Suppressor macrophage treated with lipopolysaccharide for 1 hour (primary cell): ENCODE results near the gene SGCG.

ENCODE experiments used
- DNase-seq, 3 donors: peaks; one replicate each; pipeline ENCODE4 v3.0.0-alpha.2; 2020 to 2022

Gene SGCG

DNA sequence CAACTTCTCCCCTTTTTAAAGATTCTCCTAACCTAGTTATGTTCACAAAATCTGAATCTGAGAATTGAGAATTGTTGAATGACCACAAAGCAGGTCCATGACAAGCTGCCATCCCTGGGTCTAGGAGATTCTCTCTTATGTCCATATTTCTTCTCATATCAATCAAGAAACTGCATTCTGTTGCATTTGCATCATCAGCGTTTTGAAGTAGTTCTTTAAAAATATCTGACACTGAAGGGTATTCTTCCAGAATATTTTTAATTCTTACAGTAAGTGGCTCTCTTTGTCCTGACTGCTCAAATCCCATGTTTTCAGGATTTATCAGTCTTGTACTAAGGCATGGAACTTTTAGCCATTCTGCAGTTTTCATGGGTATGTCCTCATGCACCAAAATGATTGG is 158.4 kb downstream of the SGCG start:
- no peak for DNase-seq

DNA sequence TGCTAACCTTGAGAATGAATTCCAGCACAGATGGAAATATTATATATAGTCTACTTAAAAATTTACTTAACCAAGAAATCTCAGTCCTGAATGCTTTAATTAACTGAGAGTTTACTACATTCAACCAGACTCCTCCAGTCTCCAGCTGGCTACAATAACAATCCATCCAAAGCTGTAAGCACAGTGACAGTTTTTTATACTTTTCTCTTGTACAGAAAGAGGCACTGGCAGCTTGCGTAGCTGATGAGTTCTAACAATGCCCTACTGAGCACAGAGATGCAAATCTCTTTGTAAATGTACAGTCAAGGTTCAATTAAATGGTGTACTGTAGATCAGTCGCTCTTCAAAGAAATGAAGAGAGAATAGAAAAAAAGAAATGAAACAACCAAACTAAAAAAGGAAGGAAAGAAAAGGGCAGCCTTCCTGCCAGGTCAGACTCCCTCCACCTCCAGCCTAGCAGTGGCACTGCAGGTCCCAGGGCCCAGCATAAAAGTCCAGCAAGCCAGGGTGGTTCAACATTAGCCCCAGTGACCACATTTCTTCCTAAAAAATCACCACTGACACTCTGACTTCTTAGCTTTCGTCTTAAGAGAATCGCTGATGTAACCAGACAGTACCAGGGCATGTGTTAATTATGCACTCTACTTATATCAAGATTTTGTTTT is 164.3 kb downstream of the SGCG start:
- DNase-seq = no peak

DNA sequence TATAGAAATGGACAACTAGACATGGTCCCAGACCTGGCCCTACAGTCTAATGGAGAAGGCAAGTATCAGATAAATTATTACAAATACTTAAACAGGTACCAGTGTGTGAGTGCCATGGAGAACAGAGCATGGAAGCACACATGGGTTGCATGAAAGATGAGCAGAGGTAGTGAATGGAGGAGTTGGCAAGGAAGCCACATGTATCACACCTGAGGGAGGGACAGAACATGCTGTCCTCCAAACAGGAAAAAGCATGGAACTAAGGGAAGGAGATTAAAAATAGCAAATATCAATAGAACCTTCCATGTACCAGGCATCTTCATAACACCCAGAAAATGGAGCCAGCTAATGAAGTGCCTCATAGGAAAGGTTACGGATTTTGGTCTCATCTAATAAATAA is 166.8 kb downstream of the SGCG start:
- DNase-seq = no peak

DNA sequence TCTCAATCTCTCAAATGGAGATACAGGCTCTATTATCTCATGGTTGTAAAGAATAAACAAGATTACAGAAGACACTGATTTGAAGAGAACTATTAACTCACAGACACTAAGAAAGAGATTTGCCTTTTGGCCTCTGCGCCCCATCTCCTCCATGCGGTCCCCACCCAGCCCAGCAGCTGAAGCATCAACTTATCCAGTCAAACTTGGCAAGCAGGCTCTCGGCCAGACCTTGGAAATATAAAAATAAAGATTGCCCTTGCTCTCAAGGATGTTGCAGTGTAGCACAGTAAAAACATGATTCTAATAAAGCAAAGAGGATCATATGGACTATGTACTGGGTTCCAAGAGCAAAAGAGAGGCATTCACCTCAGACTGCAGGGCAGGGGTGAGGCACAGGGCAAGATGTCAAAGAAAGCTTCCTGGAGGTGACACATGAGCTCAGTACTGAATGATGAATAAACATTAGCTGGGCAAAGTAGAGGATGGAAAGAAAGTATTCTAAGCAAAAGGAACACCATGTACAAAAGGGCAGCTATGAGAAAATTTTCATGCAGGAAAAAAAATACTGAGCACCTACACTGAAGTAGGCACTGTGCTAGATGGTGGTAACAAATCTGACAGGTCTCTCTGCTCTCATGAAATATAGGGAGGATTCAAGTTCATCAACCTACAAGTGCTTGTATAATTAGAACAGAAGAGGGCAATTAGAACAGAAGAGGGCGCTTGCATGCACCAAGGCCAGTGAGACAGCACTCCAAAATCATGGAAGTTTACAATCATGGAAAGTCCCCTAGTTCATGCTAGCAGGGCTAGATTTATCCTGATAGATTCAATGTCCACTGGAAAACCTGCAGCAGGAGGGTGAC is 167.7 kb downstream of the SGCG start:
- no peak for DNase-seq

DNA sequence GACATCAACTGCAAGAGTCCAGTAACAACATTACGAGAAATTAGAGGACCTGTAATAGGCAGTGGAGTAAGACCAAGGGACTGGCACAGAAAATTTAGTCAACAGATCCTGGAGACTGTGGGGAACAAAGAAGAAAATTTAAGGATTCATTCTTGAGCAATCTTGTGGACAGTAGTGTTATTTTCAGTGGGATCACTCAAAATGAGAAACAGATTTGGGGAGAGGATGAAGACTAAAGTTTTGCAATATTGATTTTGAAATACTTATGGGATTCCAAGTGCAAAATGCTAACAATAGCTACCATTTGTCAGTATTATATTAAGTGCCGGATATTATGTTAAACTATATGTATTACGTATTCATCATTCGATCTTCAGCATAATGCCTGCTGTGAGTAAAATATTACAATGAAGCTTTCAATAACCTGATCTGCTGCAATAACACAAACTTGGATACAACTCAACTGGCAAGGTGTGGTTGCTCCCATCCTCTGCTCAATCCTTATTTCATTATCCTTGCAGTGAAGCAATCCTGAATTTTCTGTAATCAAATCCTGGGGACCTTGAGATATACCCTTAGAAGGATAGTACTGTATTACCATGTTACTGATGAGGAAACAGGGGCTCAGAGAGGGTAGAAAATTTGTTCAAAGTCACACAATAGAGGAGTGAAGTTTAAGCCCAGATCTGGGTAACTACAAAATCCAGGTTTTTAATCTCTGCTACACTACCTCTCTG is 168.6 kb downstream of the SGCG start:
- no peak for DNase-seq

DNA sequence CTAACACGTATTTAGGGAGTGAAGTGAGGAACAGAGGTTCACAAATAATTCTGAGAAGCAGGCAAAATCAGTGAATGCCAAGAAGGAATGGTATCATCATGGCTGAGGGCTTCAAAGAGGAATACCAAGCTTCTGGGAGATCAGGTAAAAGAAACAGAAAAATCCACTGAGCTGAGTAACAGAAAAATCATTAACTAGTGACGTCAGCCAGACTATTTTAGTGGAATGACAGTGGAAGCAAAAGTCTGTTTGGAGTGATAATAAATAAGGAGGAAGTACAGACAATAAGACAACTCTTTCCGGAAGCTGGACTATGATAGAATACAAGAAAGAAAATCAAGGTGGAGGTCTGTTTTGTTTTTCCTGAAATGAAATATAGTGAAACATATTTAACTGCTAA is 169.2 kb downstream of the SGCG start:
- DNase-seq = no peak

DNA sequence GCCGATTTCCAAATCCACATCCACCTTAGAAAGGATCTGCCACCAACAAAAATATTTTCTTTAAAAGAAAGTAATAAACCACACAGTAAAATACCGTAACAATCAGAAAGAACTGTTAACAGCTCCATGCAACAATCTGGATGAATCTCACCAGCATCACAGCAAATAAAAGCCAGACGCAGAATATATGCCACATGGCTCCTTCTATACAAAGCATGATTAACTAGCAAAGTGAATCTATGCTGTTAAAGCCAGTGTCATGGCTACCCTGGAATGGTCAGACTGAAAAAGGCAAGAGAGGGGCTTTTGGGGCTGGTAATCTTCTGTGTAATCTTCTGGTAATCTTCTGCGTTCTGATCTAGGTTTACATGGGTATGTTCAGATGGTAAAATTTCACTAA is 171.4 kb downstream of the SGCG start:
- no peak for DNase-seq

DNA sequence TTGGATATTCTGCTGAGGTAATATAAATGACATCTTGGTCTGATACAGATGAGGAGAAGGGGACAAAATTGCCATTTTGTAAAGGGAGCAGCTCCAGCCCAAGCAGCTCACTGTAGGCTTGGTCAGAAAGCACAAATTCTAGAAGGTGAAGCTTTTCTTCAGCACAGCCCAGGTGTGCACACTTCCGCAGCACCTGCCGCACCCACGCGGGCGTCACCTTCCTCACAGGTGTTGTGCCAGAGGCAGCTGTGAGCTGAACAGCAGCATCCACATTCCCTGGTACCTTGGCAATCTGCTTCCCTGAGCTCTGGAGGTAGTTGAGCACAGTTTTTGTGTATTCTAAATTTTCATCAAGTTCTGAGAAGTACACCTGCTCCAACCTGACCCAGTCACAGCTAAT is 173.7 kb downstream of the SGCG start:
- no peak for DNase-seq

DNA sequence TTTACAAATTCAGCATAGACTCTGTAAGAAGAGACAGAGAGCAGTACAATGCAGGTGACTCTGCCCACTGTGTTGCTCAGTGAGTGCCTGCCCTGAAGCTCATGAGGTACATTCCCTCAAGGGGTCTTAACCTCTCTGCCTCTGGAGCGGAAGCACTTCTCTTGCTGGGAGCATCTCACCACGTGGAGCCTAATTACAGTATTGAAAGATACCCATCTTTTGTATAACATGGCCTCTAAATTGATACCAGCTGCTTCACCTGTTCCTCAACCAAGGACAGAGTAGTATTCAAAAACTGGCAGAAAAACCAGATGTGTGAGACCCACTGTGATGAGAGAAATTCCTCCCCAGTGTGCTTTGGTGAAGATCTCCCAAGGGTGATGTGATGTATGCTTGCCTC is 175.6 kb downstream of the SGCG start:
- DNase-seq = no peak

DNA sequence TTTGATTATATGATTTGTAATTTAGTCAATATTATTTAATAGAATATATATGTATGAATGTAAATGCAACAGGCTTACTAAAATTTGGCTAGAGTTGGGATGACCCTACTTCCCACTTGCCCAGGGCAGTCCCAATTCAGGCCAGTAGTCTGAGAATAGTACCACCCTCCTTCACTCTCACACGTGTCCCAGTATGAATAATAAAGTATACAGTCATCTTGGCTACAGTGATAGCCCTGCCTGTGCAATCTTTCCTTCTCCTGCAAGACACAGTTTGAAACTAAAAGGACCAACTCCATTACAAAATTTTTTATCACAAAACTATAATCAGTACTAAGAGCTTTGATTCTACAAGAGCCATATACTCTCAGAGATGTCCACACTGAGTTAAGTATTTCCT is 176.6 kb downstream of the SGCG start:
- no peak for DNase-seq

DNA sequence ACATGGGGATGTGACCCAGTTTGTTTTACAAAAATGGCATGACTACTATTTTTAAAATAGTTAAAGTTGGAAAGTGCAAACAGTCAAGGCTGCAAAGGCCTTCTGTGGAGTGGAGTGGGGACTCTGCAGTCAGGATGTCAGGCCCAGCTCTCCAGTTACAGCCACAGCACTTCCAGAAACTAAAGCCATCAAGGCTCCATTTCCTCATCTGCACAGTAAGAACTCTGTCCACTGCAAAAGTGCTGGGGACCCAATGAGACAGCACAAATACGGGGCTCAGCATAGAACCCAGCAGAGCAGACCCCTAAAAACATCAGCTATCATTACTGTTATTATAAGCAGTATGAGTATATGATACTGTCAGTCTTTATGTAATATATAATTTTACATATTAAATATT is 179.1 kb downstream of the SGCG start:
- no peak for DNase-seq

DNA sequence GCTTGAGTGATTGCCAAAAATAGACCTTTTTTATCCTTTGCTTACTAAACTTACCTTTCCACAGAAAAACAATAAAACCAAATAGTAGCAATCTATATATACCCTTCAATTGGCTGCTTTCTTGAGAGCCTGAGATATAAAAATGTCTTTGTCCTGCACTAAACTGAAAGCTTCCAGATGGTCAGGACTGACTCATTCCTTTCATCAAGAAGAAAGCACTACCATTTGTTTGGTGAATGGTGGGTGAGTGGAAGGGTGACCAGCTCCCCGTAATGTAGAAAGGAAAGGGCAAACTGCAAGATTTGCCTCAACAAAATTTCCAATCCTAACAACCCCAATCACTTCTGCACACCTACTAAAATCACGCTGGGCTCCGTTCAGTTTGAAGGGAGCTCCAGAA is 184.9 kb downstream of the SGCG start:
- DNase-seq = no peak

DNA sequence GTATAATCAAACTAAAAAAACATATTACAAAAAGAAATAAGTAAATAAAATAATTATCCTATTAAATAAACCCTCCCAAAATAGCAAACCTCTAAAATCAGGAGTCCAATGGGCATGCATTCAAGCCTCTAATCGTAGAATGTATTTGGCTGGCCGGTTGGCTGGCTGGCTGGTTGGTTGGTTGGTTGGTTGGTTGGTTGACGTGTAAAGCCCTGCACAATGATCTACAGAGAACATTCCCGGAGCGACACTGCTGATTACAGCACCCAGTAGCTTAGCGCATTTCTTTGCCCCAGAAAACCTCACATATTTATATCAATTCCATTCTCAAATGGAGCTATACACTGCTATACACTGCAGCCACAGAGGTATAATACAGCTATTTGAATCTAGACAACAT is 187.1 kb downstream of the SGCG start:
- DNase-seq = no peak

DNA sequence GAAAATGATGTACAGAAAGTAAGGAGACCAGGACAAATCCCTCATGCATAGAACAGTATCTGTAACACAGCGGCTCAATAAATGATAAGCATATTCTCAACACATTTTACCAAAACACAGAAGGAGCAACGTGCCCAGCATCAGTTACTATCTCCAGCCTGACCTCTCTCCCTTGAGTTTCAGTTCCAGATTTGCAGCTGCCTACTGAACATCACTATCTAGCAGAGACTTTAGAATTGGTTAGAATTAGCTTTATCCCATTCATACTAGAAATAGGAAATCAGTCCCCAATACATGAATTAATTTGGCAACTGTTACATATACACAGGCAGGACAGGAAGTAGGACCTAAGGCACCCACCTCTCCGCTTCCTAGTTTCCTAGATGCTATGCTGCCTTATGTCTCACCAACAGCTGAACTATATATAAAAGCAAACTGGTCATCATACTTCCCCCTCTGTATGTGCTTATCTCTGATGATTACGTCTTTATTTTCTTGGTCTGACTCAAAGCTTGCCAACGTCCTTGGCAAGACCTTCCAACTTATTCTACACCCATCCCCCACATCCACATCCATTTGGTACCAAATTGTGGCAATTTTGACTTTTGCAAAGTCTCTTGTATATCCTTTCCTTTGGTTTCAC is 191.6 kb downstream of the SGCG start:
- peak; percentile 21 to 53 (median 35) for DNase-seq
